ENCODE measurements around the gene EYA3. TPM values are rescaled to one million over a fixed set of nuclear protein-coding genes. Genes with fewer than 3 reads are reported as not detected.

EYA3 gene
- total RNA-seq, 6 experiments from 2014 or later, result 24.2 to 31.3 (median 27.8) TPM

GRCh38 chr1:27958513-27958912, 129.9 kb downstream of the EYA3 start:
- Mint-ChIP-seq H3K27me3 (ENCODE audit: insufficient read depth) (peaks cover 12% of the 10 kb centered on the region), H3K27ac (no peak overlapping the region), H3K4me3 (no peak overlapping the region), H3K9me3 (no peaks in the 10 kb centered on the region), H3K4me1 (ENCODE audit: low read depth) (peaks cover 25% of the 10 kb centered on the region), H3K36me3 (ENCODE audit: low read depth) (no peaks in the 10 kb centered on the region)
- no peak for TF ChIP-seq CTCF (IDR thresholded peaks at IDR 0.05)
- DNase-seq, result no peak

DNA sequence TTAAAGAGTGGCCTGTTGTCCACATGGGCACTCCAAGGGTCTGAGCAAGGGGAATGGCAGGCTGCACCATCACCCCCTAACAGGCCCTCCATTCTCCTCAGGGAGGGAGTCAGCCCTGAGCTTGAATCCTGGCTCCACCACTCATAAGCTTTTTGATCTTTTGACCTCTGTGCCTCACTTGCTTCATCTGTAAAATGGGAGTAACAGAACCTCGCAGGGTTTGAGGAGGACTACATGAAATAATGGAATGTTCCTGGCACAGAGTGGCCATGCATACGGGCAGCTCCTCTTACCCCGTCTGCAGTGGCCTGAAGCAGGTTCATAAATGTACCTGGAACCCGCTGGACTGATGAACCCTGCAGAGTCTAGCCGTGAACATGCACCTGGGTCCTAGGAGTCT, 130.8 kb downstream of the EYA3 start:
- peaks cover 25% of the 10 kb centered on the region for H3K4me1 Mint-ChIP-seq (ENCODE audit: low read depth)
- no peak for TF ChIP-seq CTCF (IDR thresholded peaks at IDR 0.05)
- H3K9me3 Mint-ChIP-seq, result no peaks in the 10 kb centered on the region
- no peak for DNase-seq
- no peak overlapping the region for H3K27ac Mint-ChIP-seq
- no peak overlapping the region for H3K4me3 Mint-ChIP-seq
- no peaks in the 10 kb centered on the region for H3K36me3 Mint-ChIP-seq (ENCODE audit: low read depth)
- peaks cover 13% of the 10 kb centered on the region for H3K27me3 Mint-ChIP-seq (ENCODE audit: insufficient read depth)

DNA sequence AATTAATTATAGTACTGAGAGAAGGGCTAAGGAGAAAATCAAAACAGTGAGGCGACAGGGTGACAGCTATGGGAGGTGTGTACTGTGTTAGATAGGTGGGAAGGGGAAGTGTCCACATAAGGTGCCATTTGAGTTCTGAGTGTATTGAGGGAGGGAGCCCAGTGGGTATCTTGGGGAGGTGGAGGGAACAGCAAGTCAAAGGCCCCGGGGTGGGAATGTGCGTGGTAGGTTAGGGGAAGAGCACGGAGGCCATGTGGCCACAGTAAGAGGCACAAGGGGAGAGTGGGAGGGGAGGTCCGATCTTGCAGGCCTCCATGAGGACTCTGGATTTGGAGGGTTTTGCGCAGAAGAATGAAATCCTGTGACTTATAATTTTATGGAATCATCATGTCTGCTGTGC, 131.6 kb downstream of the EYA3 start:
- peaks cover 20% of the 10 kb centered on the region for H3K4me1 Mint-ChIP-seq (ENCODE audit: low read depth)
- no peak for TF ChIP-seq CTCF (IDR thresholded peaks at IDR 0.05)
- H3K4me3 Mint-ChIP-seq, result no peak overlapping the region
- no peaks in the 10 kb centered on the region for H3K36me3 Mint-ChIP-seq (ENCODE audit: low read depth)
- H3K27ac Mint-ChIP-seq, result no peak overlapping the region
- no peak for DNase-seq
- H3K27me3 Mint-ChIP-seq (ENCODE audit: insufficient read depth), result peaks cover 17% of the 10 kb centered on the region
- no peaks in the 10 kb centered on the region for H3K9me3 Mint-ChIP-seq

DNA sequence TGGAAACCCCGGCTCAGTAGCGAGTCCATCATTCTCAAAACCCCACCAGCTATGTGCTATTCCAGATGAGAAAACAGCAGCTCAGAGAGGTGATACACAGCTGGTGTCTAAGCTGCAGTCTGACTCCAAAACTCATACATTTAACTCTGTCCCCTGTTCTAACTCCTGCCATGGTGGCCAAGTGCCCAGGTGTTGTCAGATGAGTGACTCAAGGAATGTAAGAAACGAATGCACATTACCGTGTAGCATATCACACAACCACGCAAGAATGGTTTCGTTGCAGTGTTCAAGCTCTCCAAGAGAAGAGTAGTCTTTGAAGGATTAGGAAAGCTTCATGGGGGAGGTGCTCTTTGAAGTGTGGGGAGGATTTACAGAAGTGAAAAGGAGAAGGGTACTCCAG, 133.3 kb downstream of the EYA3 start:
- Mint-ChIP-seq H3K9me3 (no peaks in the 10 kb centered on the region), H3K27ac (no peak overlapping the region), H3K4me1 (ENCODE audit: low read depth) (peaks cover 9% of the 10 kb centered on the region), H3K27me3 (ENCODE audit: insufficient read depth) (peaks cover 17% of the 10 kb centered on the region), H3K36me3 (ENCODE audit: low read depth) (no peaks in the 10 kb centered on the region), H3K4me3 (no peak overlapping the region)
- no peak for DNase-seq
- no peak for TF ChIP-seq CTCF (IDR thresholded peaks at IDR 0.05)

GRCh38 chr1:27954186-27954585, 134.2 kb downstream of the EYA3 start:
- no peak overlapping the region for H3K4me3 Mint-ChIP-seq
- H3K36me3 Mint-ChIP-seq (ENCODE audit: low read depth), result no peaks in the 10 kb centered on the region
- TF ChIP-seq CTCF (IDR thresholded peaks at IDR 0.05), result no peak
- H3K27ac Mint-ChIP-seq, result no peak overlapping the region
- peaks cover 18% of the 10 kb centered on the region for H3K27me3 Mint-ChIP-seq (ENCODE audit: insufficient read depth)
- H3K4me1 Mint-ChIP-seq (ENCODE audit: low read depth), result peaks cover 5% of the 10 kb centered on the region
- H3K9me3 Mint-ChIP-seq, result no peaks in the 10 kb centered on the region
- no peak for DNase-seq

GRCh38 chr1:27952147-27952546, 136.3 kb downstream of the EYA3 start:
- H3K4me1 Mint-ChIP-seq (ENCODE audit: low read depth), result no peaks in the 10 kb centered on the region
- H3K27ac Mint-ChIP-seq, result no peak overlapping the region
- no peaks in the 10 kb centered on the region for H3K36me3 Mint-ChIP-seq (ENCODE audit: low read depth)
- H3K4me3 Mint-ChIP-seq, result no peak overlapping the region
- no peak for DNase-seq
- H3K9me3 Mint-ChIP-seq, result no peaks in the 10 kb centered on the region
- H3K27me3 Mint-ChIP-seq (ENCODE audit: insufficient read depth), result peaks cover 18% of the 10 kb centered on the region
- no peak for TF ChIP-seq CTCF (IDR thresholded peaks at IDR 0.05)

All from HFFc6 (cell line).